ENCODE measurements around the gene MYCBPAP. TPM values are rescaled to one million over a fixed set of nuclear protein-coding genes. Genes with fewer than 3 reads are reported as not detected.
A peak's percentile ranks its signal among the peaks of the same experiment; 100 is the strongest.

MYCBPAP gene
- total RNA-seq, 1 donor from 2014 or later = 1.7 TPM

DNA sequence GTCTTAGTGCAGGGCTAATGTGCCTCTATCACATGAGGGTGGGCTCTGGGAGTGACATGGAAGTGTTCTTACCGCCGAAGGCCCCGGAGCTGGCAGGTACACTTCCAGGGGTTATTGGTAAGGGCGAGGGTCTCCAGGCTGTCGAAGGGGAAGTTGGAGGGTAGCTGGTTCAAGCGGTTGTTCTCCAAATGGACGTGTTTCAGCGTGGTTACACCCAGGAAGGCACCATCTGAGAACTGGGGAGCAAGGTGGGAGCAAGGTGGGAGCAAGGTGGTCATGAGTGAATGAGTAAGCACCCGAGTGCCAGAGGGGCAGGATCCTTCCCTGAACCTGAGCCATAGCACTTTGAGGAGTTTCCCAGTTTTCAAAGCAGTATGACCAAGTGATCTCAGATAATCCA is 42.6 kb upstream of the MYCBPAP start:
- TF ChIP-seq CTCF (IDR thresholded peaks at IDR 0.05; ENCODE audit: unreplicated experiment) = no peak
- Mint-ChIP-seq H3K27me3 (peaks cover 18% of the 10 kb centered on the region), H3K36me3 (ENCODE audit: insufficient read depth) (peaks cover 7% of the 10 kb centered on the region), H3K4me3 (ENCODE audit: low read depth) (no peak overlapping the region), H3K4me1 (ENCODE audit: low read depth) (peaks cover 1% of the 10 kb centered on the region), H3K9me3 (ENCODE audit: low read depth) (no peaks in the 10 kb centered on the region), H3K27ac (no peak overlapping the region)
- DNase-seq (ENCODE audit: low spot score, unreplicated experiment) = no peak

- no peak overlapping the region for H3K4me3 Mint-ChIP-seq (ENCODE audit: low read depth)
- H3K27ac Mint-ChIP-seq = no peak overlapping the region
- peaks cover 1% of the 10 kb centered on the region for H3K4me1 Mint-ChIP-seq (ENCODE audit: low read depth)
- peaks cover 22% of the 10 kb centered on the region for H3K27me3 Mint-ChIP-seq
- no peaks in the 10 kb centered on the region for H3K9me3 Mint-ChIP-seq (ENCODE audit: low read depth)
- no peak for DNase-seq (ENCODE audit: low spot score, unreplicated experiment)
- no peak for TF ChIP-seq CTCF (IDR thresholded peaks at IDR 0.05; ENCODE audit: unreplicated experiment)
- peaks cover 7% of the 10 kb centered on the region for H3K36me3 Mint-ChIP-seq (ENCODE audit: insufficient read depth)
Measured at GRCh38 chr17:50466371-50467113, 41.7 kb upstream of the MYCBPAP start.

DNA sequence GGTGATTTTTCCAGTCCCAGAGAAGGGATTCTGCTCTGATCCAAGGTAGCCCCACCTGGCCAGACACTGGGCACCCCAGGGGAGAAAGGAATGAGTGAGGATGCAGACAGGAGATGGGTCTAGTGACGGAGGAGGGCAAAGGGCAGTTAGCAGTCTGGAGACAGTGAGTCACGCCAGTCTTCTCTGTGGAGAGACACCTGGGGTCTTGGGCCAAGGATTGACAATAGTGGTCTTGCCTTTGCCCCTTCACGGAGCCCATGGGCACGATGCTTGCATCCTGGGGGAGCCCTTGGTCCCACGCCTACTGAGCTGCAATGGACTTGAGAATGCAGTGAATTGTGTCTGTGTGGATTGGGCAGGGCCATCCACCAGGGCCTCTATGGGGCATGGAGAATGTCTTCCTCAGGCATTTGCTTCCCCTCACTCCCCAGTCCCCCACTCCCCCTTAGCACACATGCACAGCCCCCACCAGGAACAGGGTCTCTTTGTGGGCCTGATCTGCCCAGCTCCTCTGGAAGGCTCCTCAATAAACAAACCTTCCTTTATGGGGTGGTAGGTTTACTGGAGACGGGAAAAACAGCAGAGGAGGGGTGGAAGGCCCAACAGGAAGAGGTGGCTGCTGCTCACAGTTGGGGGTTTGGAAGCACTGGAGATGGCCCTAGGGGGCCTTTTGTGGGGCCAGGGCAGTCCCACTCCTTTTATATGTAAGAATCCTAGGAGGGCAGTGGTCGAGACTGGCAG is 41.0 kb upstream of the MYCBPAP start:
- Mint-ChIP-seq H3K4me3 (ENCODE audit: low read depth) (no peak overlapping the region), H3K27me3 (peaks cover 22% of the 10 kb centered on the region), H3K9me3 (ENCODE audit: low read depth) (no peaks in the 10 kb centered on the region), H3K27ac (no peak overlapping the region), H3K4me1 (ENCODE audit: low read depth) (peaks cover 1% of the 10 kb centered on the region), H3K36me3 (ENCODE audit: insufficient read depth) (peaks cover 9% of the 10 kb centered on the region)
- no peak for TF ChIP-seq CTCF (IDR thresholded peaks at IDR 0.05; ENCODE audit: unreplicated experiment)
- no peak for DNase-seq (ENCODE audit: low spot score, unreplicated experiment)

GRCh38 chr17:50467855-50468303 is 40.4 kb upstream of the MYCBPAP start:
- peak overlapping the region; percentile 35 for H3K4me3 Mint-ChIP-seq (ENCODE audit: low read depth)
- peaks cover 22% of the 10 kb centered on the region for H3K27me3 Mint-ChIP-seq
- H3K36me3 Mint-ChIP-seq (ENCODE audit: insufficient read depth) = peaks cover 8% of the 10 kb centered on the region
- no peak for TF ChIP-seq CTCF (IDR thresholded peaks at IDR 0.05; ENCODE audit: unreplicated experiment)
- peaks cover 1% of the 10 kb centered on the region for H3K4me1 Mint-ChIP-seq (ENCODE audit: low read depth)
- H3K9me3 Mint-ChIP-seq (ENCODE audit: low read depth) = no peaks in the 10 kb centered on the region
- no peak overlapping the region for H3K27ac Mint-ChIP-seq
- no peak for DNase-seq (ENCODE audit: low spot score, unreplicated experiment)

DNA sequence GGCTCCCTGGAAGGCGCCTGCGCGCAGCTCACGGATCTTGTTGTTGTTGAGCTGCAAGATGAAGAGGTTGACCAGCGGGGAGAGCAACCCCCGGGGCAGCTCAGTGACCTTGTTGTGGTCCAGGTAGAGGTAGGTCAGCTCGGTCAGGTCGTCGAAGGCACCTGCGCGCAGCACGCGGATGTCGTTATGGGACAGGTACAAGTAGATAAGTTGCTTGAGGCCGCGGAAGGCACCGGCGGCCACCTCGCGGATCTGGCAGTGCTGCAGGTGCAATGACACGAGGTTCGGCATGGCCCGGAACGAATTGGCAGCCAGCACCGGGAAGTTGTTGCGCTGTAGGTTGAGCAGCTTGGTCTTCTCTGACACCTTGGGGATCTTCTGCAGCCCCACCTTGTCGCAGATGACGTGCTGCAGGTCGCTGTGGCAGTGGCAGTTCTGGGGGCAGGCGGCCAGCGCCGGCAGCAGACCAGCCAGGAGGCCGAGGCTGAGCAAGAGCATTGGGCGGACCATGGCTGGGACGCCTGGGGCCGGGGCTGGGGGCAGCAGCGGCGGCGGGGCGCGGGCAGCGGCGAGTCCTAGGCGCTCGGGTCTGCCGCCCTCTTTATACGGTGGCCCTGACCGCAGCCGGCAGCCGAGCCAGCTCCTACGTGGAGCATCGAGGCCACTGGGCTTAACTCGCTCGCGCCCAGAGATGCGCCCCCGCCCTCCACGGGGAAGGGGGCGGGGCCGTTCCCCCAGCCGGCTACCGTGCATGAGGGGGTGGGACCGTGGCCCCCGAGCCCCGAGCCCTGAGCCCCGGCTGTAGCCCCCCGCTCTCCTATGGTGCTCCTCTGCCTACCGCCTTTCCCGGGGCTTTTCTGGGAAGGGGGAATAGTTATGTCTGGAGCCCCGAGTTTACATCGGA is 39.7 kb upstream of the MYCBPAP start, which contains the start of gene CHAD:
TSS of gene CHAD (minus strand) at position 577 of the 904 bp plus-strand sequence. CDS start at position 510, 67 bp downstream.
- peak within 1 kb of the TSS; percentile 35 for H3K4me3 Mint-ChIP-seq (ENCODE audit: low read depth)

More for the DNA sequence above, 39.7 kb upstream of the MYCBPAP start, which contains the start of gene CHAD:
- DNase-seq (ENCODE audit: low spot score, unreplicated experiment) = no peak
- Mint-ChIP-seq H3K9me3 (ENCODE audit: low read depth) (no peaks in the 10 kb centered on the region), H3K27me3 (peaks cover 22% of the 10 kb centered on the region), H3K27ac (no peak within 1 kb of the TSS), H3K4me1 (ENCODE audit: low read depth) (peaks cover 1% of the 10 kb centered on the region), H3K36me3 (ENCODE audit: insufficient read depth) (peaks cover 9% of the 10 kb centered on the region)
- no peak for TF ChIP-seq CTCF (IDR thresholded peaks at IDR 0.05; ENCODE audit: unreplicated experiment)

Measured in progenitor cell of endocrine pancreas (in vitro differentiated cells).